PC-9 (cell line): ENCODE measurements around the gene ANKRD24. TPM values are rescaled to one million over a fixed set of nuclear protein-coding genes. Genes with fewer than 3 reads are reported as not detected.
"Not testable (repeated sequence)": the region's sequence is repeated elsewhere in the genome, so short reads cannot be mapped to it uniquely, and the experiment has no call there.

Experiments
- Bru-seq: library from RNA; stranded (reverse); fragments of 400-500 nt; gene quantifications from one replicate; lab custom pipeline; 2021; lab: Mats Ljungman, UMichigan
- BruChase-seq, 2 experiments: library from RNA; stranded (reverse); fragments of 400-500 nt; gene quantifications; one replicate each; lab custom pipeline; 2021; lab: Mats Ljungman, UMichigan
- BruUV-seq: library from RNA; stranded (reverse); fragments of 400-500 nt; replicated peaks from 2 replicates; lab custom pipeline; 2021; lab: Mats Ljungman, UMichigan
- CTCF ChIA-PET: fragments of 300-600 bp; sonication (Branson Sonifier 250); formaldehyde crosslinking; loops from one replicate; lab custom pipeline; 2022; ENCODE audit warnings: antibody characterized with exemption; lab: Charles Lee
- POLR2A ChIA-PET: fragments of 300-600 bp; sonication (Branson Sonifier 250); formaldehyde crosslinking; loops from one replicate; lab custom pipeline; 2022; ENCODE audit warnings: antibody characterized with exemption; ENCODE audit not compliant: unreplicated experiment; lab: Charles Lee
- DNase-seq, 2 experiments: peaks; one replicate each; pipeline versions ENCODE4 v3.0.0 to v3.0.0-alpha.2; 2015 to 2022; ENCODE audit warnings: mixed read lengths in 1 of 2
- H2AFZ ChIP-seq: fragments of 200-600 bp; sonication (generic); 2 replicates; pipeline ENCODE4 v1.8.1; 2017; ENCODE audit warnings: antibody characterized with exemption
- H3F3A ChIP-seq: fragments of 200-600 bp; sonication (generic); 2 replicates; pipeline ENCODE4 v1.8.1; 2017; ENCODE audit warnings: antibody characterized with exemption, mild to moderate bottlenecking, low read depth; ENCODE audit not compliant: insufficient read depth
- H3K27ac ChIP-seq: fragments of 200-600 bp; sonication (generic); 2 replicates; pipeline ENCODE4 v1.6.1; 2016; ENCODE audit warnings: mixed run types
- H3K27me3 ChIP-seq: fragments of 200-600 bp; sonication (generic); 2 replicates; pipeline ENCODE4 v1.6.1; 2016; ENCODE audit warnings: low read depth, mixed run types; ENCODE audit not compliant: insufficient read depth
- H3K36me3 ChIP-seq: fragments of 200-600 bp; sonication (generic); 2 replicates; pipeline ENCODE4 v1.6.1; 2016; ENCODE audit warnings: low read depth, mixed run types
- H3K4me1 ChIP-seq: fragments of 200-600 bp; sonication (generic); replicated peaks from 2 replicates; pipeline ENCODE4 v1.6.1; 2016; ENCODE audit warnings: mixed run types; ENCODE audit not compliant: insufficient read depth
- H3K4me2 ChIP-seq: fragments of 200-600 bp; sonication (generic); 2 replicates; pipeline ENCODE4 v1.6.1; 2017; ENCODE audit warnings: mixed run types
- H3K4me3 ChIP-seq: fragments of 200-600 bp; sonication (generic); 2 replicates; pipeline ENCODE4 v1.6.1; 2016; ENCODE audit warnings: mixed run types
- H3K79me2 ChIP-seq: fragments of 200-600 bp; sonication (generic); 2 replicates; pipeline ENCODE4 v1.6.1; 2017; ENCODE audit warnings: low read depth, mixed run types
- H3K9me2 ChIP-seq: fragments of 200-600 bp; sonication (generic); 2 replicates; pipeline ENCODE4 v1.8.1; 2017; ENCODE audit warnings: mild to moderate bottlenecking; ENCODE audit not compliant: insufficient read depth
- H3K9me3 ChIP-seq: fragments of 200-600 bp; sonication (generic); 2 replicates; pipeline ENCODE4 v1.8.1; 2016; ENCODE audit warnings: low read depth; ENCODE audit not compliant: insufficient read depth
- H4K20me1 ChIP-seq: fragments of 200-600 bp; sonication (generic); 2 replicates; pipeline ENCODE4 v1.8.1; 2017; ENCODE audit not compliant: insufficient read depth
- CTCF ChIP-seq: fragments of 200-600 bp; sonication (generic); conservative IDR thresholded peaks from 2 replicates; pipeline ENCODE4 v1.6.1; 2017; ENCODE audit warnings: mixed run types, antibody characterized with exemption, mild to moderate bottlenecking, moderate library complexity
- EZH2 ChIP-seq: fragments of 200-600 bp; sonication (generic); IDR thresholded peaks from 2 replicates; pipeline ENCODE4 v1.8.0; 2017; ENCODE audit warnings: antibody characterized with exemption, low read depth
- intact Hi-C: fragments of 100-400 bp; cut with micrococcal nuclease; formaldehyde crosslinking; loops from one replicate; pipeline ENCODE4 v1.10.0; 2022; ENCODE audit not compliant: unreplicated experiment
- long read RNA-seq: library from polyadenylated mRNA; stranded (forward); transcript quantifications from one replicate; pipeline ENCODE4 v2.0.0, GENCODE V29; 2022
- total RNA-seq: library from RNA; stranded (reverse); gene quantifications from 2 replicates; pipeline ENCODE4 v1.2.3, GENCODE V29; 2021

Gene ANKRD24
- total RNA-seq = 0.79 and 1.0 TPM in 2 replicates
- Bru-seq, nascent RNA = percentile 20 among the genes with signal in this experiment
- BruChase-seq, experiment 1, labeled RNA remaining after a 2-hour chase = percentile 26 among the genes with signal in this experiment
- BruChase-seq, experiment 2, labeled RNA remaining after a 6-hour chase = percentile 28 among the genes with signal in this experiment
- long read RNA-seq, partial matches to known transcripts = 1 of 4 reads
- long read RNA-seq, other reads (novel, unspliced or antisense) = 3 of 4 reads

DNA sequence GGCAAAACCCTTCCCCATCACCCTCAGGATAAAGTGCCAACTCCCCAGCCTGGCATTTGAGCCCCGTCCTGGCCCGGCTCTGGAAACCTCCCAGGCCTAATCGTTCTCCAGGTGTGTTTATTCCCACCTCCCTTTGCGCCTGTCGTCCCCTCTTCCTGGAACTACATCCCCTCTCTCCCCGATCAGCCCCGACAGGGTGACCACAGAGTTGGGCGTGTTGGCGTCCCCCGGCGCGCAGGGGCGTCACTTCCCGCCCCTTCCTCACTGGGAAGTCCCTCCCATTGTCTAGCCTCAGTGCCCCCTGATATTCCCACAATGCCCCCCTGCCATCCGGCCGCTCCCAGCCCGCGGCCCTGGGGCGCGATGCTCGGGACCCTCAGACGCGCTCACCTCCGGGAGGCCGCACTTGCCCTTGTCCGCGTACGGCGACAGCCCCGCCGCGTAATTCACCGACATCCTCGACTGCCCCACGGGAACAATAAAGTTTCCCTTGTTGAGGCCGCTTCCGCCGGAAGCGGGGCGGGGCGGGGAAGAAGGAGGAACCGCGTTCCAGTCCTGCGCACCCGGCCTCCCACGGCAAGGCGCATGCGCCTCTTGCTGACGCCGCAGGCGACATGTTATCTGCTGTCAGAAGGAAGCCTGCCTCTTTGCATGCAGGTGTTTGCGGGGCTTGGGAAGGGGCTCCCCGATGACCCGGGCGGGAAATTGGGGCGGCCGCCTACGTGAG is at the start of gene ANKRD24, which contains the start of gene SIRT6:
Gene ANKRD24 (plus strand): TSS at position 606 of the 727 bp plus-strand sequence. CDS start 3,737 bp downstream, outside the sequence.
Gene SIRT6 (minus strand): TSS at position 480 of the 727 bp plus-strand sequence. CDS start 24 bp downstream, at position 456.
- H2AFZ ChIP-seq = peak within 1 kb of the TSS; percentile 91
- intact Hi-C loops = loop anchor here (5.0 kb wide), 2 partner anchors 40 to 115 kb away; partner anchors contain the start of gene ZBTB7A
- BruUV-seq = no TSS peak

DNA sequence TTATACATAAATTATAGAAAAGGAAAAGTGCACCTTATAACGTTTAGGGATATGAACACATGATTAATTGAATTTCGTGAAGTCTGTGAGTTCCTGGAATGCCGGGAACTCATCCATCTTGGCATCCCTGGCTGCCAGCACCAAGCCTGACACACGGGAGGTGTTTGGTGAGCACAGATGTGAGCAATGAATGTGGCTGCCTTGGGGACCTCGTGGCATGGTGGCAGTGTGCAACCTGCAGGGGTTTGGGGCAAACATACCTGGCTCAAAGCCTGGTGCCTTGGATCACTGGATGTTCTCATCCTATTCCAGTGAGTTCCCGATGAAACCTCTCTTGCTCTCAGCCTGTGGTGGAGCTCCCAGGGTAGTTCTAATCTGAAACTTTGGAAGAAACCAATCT is 48.1 kb upstream of the ANKRD24 start:
- no peak for TF ChIP-seq EZH2
- TF ChIP-seq CTCF = no peak
- Histone ChIP-seq H3K4me1 (peaks cover 25% of the 10 kb centered on the region), H4K20me1 (no peaks in the 10 kb centered on the region), H3K79me2 (no peaks in the 10 kb centered on the region), H3F3A (peaks cover 29% of the 10 kb centered on the region), H3K27me3 (no peaks in the 10 kb centered on the region), H3K4me2 (no peak overlapping the region), H3K36me3 (no peaks in the 10 kb centered on the region), H3K4me3 (no peak overlapping the region), H3K9me2 (no peaks in the 10 kb centered on the region), H3K27ac (no peak overlapping the region), H3K9me3 (no peaks in the 10 kb centered on the region), H2AFZ (no peak overlapping the region)
- intact Hi-C loops = no loop called here
- DNase-seq = no peak
- ChIA-PET POLR2A (no interaction called here), CTCF (interaction anchor here (0.5 to 0.6 kb wide), 2 partner anchors 266 to 1038 kb away, joined by 3 to 4 read pairs; no protein-coding TSS in a partner anchor)
- BruUV-seq = no TSS peak

More for the DNA sequence above, at the start of gene ANKRD24, which contains the start of gene SIRT6:
- TF ChIP-seq CTCF (no peak), EZH2 (no peak)
- no peaks in the 10 kb centered on the region for H3K36me3 ChIP-seq
- H3K4me2 ChIP-seq = peak within 1 kb of the TSS; percentile 75
- H3K4me3 ChIP-seq = peak within 1 kb of the TSS; percentile 91
- ChIA-PET POLR2A (no interaction called here), CTCF (no interaction called here)
- H3K4me1 ChIP-seq = peaks cover 4% of the 10 kb centered on the region; the same call in 1 of the 2 replicates
- H3K27me3 ChIP-seq = no peaks in the 10 kb centered on the region
- peak within 1 kb of the TSS; percentile 38; the same call in 1 of the 2 replicates for H3K27ac ChIP-seq
- 0 out of 2 replicates have a peak, but pooled peaks cover 7% of the 10 kb centered on the region for H3K79me2 ChIP-seq
- H4K20me1 ChIP-seq = no peaks in the 10 kb centered on the region
- H3K9me2 ChIP-seq = no peaks in the 10 kb centered on the region
- H3K9me3 ChIP-seq = no peaks in the 10 kb centered on the region
- peak; percentile 82 to 89 for DNase-seq
- no peaks in the 10 kb centered on the region for H3F3A ChIP-seq

DNA sequence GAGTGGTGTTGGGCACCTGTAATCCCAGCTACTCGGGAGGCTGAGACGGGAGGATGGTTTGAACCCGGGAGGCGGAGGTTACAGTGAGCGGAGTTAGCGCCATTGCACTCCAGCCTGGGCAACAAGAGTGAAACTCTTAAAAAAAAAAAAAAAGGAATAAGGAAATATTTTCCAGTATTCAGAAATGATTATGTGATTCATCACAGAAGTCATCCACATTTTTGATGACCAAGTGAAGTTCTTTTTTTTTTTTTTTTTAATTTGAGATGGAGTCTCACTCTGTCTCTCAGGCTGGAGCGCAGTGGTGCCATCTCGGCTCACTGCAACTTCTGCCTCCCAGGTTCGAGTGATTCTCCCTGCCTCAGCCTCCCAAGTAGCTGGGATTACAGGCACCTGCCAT is 47.1 kb upstream of the ANKRD24 start:
- H3K36me3 ChIP-seq, CTCF ChIA-PET: not testable (repeated sequence)

More for the DNA sequence above, 47.1 kb upstream of the ANKRD24 start:
- H3K79me2 ChIP-seq, H3K9me3 ChIP-seq, H2AFZ ChIP-seq, DNase-seq, H3K4me2 ChIP-seq, H4K20me1 ChIP-seq, BruUV-seq, H3K27ac ChIP-seq, H3K4me3 ChIP-seq, H3K9me2 ChIP-seq, H3K27me3 ChIP-seq, POLR2A ChIA-PET: not testable (repeated sequence)
- intact Hi-C loops = loop anchor here (5.0 kb wide), 1 partner anchor 148 kb away; the partner anchor contains the start of gene EEF2
- peaks cover 28% of the 10 kb centered on the region for H3F3A ChIP-seq
- peaks cover 21% of the 10 kb centered on the region for H3K4me1 ChIP-seq
